ENCODE data around the gene FSD1L. TPM values are rescaled to one million over a fixed set of nuclear protein-coding genes. Genes with fewer than 3 reads are reported as not detected.
A peak's percentile ranks its signal among the peaks of the same experiment; 100 is the strongest.

The FSD1L gene
- total RNA-seq, 4 donors from 2014 or later, result 0.23 to 2.2 (median 1.1) TPM

GRCh38 chr9:105445203-105445881, 2.5 kb upstream of the FSD1L start:
- no peak overlapping the region for H3K4me3 ChIP-seq (ENCODE audit: low read depth, poor library complexity, severe bottlenecking)
- 64 to 75% methylated on average over 8 of the region's 8 CpGs for WGBS, 2 donors
- TF ChIP-seq POLR2A (IDR thresholded peaks at IDR 0.05), result no peak
- TF ChIP-seq, protein P1, sequence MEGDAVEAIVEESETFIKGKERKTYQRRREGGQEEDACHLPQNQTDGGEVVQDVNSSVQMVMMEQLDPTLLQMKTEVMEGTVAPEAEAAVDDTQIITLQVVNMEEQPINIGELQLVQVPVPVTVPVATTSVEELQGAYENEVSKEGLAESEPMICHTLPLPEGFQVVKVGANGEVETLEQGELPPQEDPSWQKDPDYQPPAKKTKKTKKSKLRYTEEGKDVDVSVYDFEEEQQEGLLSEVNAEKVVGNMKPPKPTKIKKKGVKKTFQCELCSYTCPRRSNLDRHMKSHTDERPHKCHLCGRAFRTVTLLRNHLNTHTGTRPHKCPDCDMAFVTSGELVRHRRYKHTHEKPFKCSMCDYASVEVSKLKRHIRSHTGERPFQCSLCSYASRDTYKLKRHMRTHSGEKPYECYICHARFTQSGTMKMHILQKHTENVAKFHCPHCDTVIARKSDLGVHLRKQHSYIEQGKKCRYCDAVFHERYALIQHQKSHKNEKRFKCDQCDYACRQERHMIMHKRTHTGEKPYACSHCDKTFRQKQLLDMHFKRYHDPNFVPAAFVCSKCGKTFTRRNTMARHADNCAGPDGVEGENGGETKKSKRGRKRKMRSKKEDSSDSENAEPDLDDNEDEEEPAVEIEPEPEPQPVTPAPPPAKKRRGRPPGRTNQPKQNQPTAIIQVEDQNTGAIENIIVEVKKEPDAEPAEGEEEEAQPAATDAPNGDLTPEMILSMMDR (IDR thresholded peaks at IDR 0.05), result no peak
- intact Hi-C loops (cut with DNase I; ENCODE audit: low total_unique reads), result no loop called here
- no peak for DNase-seq (ENCODE audit: low spot score in 2 of 2)

DNA sequence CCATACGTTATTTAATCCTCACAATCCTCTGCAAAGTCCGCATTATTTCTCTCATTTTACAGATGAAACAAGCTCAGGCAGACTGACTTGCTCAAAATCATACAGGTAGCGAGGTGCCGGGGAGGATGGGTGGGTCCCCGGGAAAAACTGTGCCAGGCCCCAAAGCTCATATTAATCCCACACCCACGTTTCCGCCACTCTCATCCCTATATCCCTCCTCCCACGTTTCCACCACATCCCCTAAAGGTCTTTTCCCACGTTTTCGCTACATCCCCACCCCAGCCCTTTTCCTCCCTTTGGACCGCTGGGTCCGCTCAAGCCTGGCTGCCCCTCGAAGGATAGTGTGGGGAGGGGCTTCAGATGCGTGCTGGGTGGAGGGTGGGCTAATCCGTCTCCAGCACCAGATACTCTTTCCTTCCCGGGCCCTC, 434 bp upstream of the FSD1L start:
- TF ChIP-seq, protein P1 (IDR thresholded peaks at IDR 0.05), result no peak
- no peak for TF ChIP-seq POLR2A (IDR thresholded peaks at IDR 0.05)
- 14% methylated on average over 16 of the region's 16 CpGs for WGBS, 2 donors
- intact Hi-C loops (cut with DNase I; ENCODE audit: low total_unique reads), result loop anchor here (2.0 kb wide), 1 partner anchor 73 kb away; no protein-coding TSS in a partner anchor
- H3K4me3 ChIP-seq (ENCODE audit: low read depth, poor library complexity, severe bottlenecking), result peak overlapping the region; percentile 63
- DNase-seq (ENCODE audit: low spot score in 2 of 2), result no peak

GRCh38 chr9:105449081-105449480, 1.2 kb downstream of the FSD1L start:
- intact Hi-C loops (cut with DNase I; ENCODE audit: low total_unique reads), result no loop called here
- DNase-seq (ENCODE audit: low spot score in 2 of 2), result no peak
- TF ChIP-seq, protein P1 (IDR thresholded peaks at IDR 0.05), result no peak
- no peak for TF ChIP-seq POLR2A (IDR thresholded peaks at IDR 0.05)
- 38 to 45% methylated on average over 2 of the region's 2 CpGs for WGBS, 2 donors
- no peak overlapping the region for H3K4me3 ChIP-seq (ENCODE audit: low read depth, poor library complexity, severe bottlenecking)

DNA sequence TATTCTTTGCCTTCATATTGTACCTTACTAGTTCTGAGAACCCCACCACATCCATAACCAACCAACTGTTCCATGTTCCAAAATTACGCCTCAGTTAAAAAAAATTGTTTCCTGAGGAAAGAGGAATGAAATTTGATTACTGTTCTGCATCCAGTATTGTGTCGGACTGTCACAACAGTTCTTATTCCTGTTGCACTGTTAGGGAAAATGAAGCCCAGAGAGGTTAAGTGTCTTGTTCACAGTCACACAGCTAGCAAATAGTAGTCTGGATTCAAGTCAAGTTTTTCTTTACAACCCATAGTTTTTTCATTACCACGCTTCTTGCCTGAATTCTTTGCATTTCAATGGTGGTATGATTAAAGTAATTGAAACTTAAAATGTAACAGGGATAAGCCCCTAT, 4.4 kb downstream of the FSD1L start:
- 94 to 99% methylated on average over 3 of the region's 3 CpGs for WGBS, 2 donors
- intact Hi-C loops (cut with DNase I; ENCODE audit: low total_unique reads), result no loop called here
- H3K4me3 ChIP-seq (ENCODE audit: low read depth, poor library complexity, severe bottlenecking), result no peak overlapping the region

DNA sequence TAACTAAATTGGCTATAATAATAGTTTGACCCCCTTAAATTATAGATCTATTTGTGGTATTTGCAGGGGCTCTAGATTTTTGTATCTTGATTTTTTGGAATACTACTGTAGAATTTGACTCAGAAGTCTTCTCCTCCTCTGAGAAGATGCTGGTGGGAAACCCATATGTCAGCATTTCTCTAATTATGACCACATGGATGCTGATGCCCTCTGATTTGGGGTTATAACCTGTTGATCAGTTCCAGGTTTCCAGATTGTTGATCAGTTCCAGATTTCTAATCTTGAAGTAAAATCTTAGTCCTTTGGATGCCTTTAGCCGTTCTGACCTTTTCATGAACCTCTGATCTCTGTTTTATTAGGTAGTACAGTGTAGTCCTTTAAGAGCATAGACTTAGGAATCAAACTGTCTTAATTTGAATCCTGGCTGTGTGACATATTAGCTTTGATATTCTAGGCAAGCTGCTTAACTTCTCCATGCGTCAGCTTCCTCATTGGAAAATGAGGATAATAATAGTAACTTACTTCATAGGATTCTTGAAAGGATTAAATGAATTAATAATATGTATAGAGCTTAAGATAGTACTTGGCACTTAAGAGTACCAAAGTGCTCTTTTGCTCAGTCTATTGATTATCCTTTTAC, 8.1 kb downstream of the FSD1L start:
- DNase-seq (ENCODE audit: low spot score in 2 of 2), result no peak
- intact Hi-C loops (cut with DNase I; ENCODE audit: low total_unique reads), result no loop called here
- 36 to 40% methylated on average over 2 of the region's 2 CpGs for WGBS, 2 donors
- TF ChIP-seq, protein P1 (IDR thresholded peaks at IDR 0.05), result no peak
- no peak for TF ChIP-seq POLR2A (IDR thresholded peaks at IDR 0.05)
- H3K4me3 ChIP-seq (ENCODE audit: low read depth, poor library complexity, severe bottlenecking), result no peak overlapping the region

More for the DNA sequence above, 4.4 kb downstream of the FSD1L start:
- no peak for TF ChIP-seq POLR2A (IDR thresholded peaks at IDR 0.05)
- TF ChIP-seq, protein P1 (IDR thresholded peaks at IDR 0.05), result no peak
- no peak for DNase-seq (ENCODE audit: low spot score in 2 of 2)

Measured in lower leg skin (tissue), 4 donors.